Measurements from ENCODE around the gene RANBP10.

RANBP10 gene

GRCh38 chr16:67825906-67826305 is 19.5 kb upstream of the RANBP10 start:
- TF ChIP-seq CTCF (conservative IDR thresholded peaks at IDR 0.05; ENCODE audit: control insufficient read depth, insufficient read depth, low read depth, low read length), result no peak

GRCh38 chr16:67825119-67825518 is 18.8 kb upstream of the RANBP10 start:
- TF ChIP-seq CTCF (conservative IDR thresholded peaks at IDR 0.05; ENCODE audit: control insufficient read depth, insufficient read depth, low read depth, low read length), result no peak
- DNase-seq (ENCODE audit: low read depth), result no peak
- no peak overlapping the region for H3K4me3 ChIP-seq (ENCODE audit: control insufficient read depth, low read depth, low read length)

More at GRCh38 chr16:67825906-67826305, 19.5 kb upstream of the RANBP10 start:
- H3K4me3 ChIP-seq (ENCODE audit: control insufficient read depth, low read depth, low read length), result no peak overlapping the region
- DNase-seq (ENCODE audit: low read depth), result no peak

GRCh38 chr16:67822511-67822910 is 16.2 kb upstream of the RANBP10 start:
- no peak overlapping the region for H3K4me3 ChIP-seq (ENCODE audit: control insufficient read depth, low read depth, low read length)
- no peak for DNase-seq (ENCODE audit: low read depth)
- no peak for TF ChIP-seq CTCF (conservative IDR thresholded peaks at IDR 0.05; ENCODE audit: control insufficient read depth, insufficient read depth, low read depth, low read length)

GRCh38 chr16:67820608-67821259 is 14.4 kb upstream of the RANBP10 start:
- no peak overlapping the region for H3K4me3 ChIP-seq (ENCODE audit: control insufficient read depth, low read depth, low read length)
- DNase-seq (ENCODE audit: low read depth), result no peak
- no peak for TF ChIP-seq CTCF (conservative IDR thresholded peaks at IDR 0.05; ENCODE audit: control insufficient read depth, insufficient read depth, low read depth, low read length)

- no peak overlapping the region for H3K4me3 ChIP-seq (ENCODE audit: control insufficient read depth, low read depth, low read length)
- TF ChIP-seq CTCF (conservative IDR thresholded peaks at IDR 0.05; ENCODE audit: control insufficient read depth, insufficient read depth, low read depth, low read length), result no peak
- DNase-seq (ENCODE audit: low read depth), result no peak
Observed at GRCh38 chr16:67814567-67814966, 8.2 kb upstream of the RANBP10 start.

- no peak for DNase-seq (ENCODE audit: low read depth)
- TF ChIP-seq CTCF (conservative IDR thresholded peaks at IDR 0.05; ENCODE audit: control insufficient read depth, insufficient read depth, low read depth, low read length), result no peak
- H3K4me3 ChIP-seq (ENCODE audit: control insufficient read depth, low read depth, low read length), result no peak overlapping the region
Observed at GRCh38 chr16:67811899-67812298, 5.5 kb upstream of the RANBP10 start.

All from fibroblast of mammary gland (primary cell).